Neural cell (in vitro differentiated cells): Measurements from ENCODE around the gene KRT76.

Experiments
- CTCF ChIP-seq: fragments of 450-650 bp; IDR thresholded peaks from 2 replicates; pipeline ENCODE4 v1.5.1; 2014; ENCODE audit warnings: antibody characterized with exemption, mild to moderate bottlenecking, moderate library complexity; ENCODE audit not compliant: poor library complexity, severe bottlenecking
- EP300 ChIP-seq: fragments of 450-650 bp; conservative IDR thresholded peaks from 2 replicates; pipeline ENCODE4 v1.6.1; 2014; ENCODE audit warnings: antibody characterized with exemption, mild to moderate bottlenecking, moderate library complexity; ENCODE audit not compliant: poor library complexity, severe bottlenecking
- EZH2 ChIP-seq: fragments of 200-600, 300-800 bp; shearing (Covaris generic), sonication (generic); IDR thresholded peaks from 2 replicates; pipeline ENCODE4 v1.6.1; 2014; ENCODE audit warnings: antibody characterized with exemption, low read length, borderline replicate concordance, mild to moderate bottlenecking; ENCODE audit not compliant: insufficient read depth, poor library complexity, severe bottlenecking
- MXI1 ChIP-seq: fragments of 450-650 bp; conservative IDR thresholded peaks from 2 replicates; pipeline ENCODE4 v1.6.1; 2014; ENCODE audit warnings: antibody characterized with exemption, mild to moderate bottlenecking; ENCODE audit not compliant: poor library complexity, severe bottlenecking
- POLR2AphosphoS5 ChIP-seq: IDR thresholded peaks from 2 replicates; pipeline ENCODE4 v1.6.1; 2012
- RAD21 ChIP-seq: fragments of 450-650 bp; conservative IDR thresholded peaks from 2 replicates; pipeline ENCODE4 v1.6.1; 2014; ENCODE audit warnings: antibody characterized with exemption, mild to moderate bottlenecking, moderate library complexity
- REST ChIP-seq: IDR thresholded peaks from 2 replicates; pipeline ENCODE4 v1.6.1; 2012; ENCODE audit warnings: borderline replicate concordance
- TAF1 ChIP-seq: IDR thresholded peaks from 2 replicates; pipeline ENCODE4 v1.6.1; 2012; ENCODE audit warnings: low read depth

- TF ChIP-seq CTCF (no peak), POLR2AphosphoS5 (no peak), RAD21 (no peak), REST (no peak), EZH2 (no peak), TAF1 (no peak), EP300 (no peak), MXI1 (no peak)
Observed at GRCh38 chr12:52763991-52764390, 13.2 kb downstream of the KRT76 start.
